ENCODE results near the gene KLF12.

DNA sequence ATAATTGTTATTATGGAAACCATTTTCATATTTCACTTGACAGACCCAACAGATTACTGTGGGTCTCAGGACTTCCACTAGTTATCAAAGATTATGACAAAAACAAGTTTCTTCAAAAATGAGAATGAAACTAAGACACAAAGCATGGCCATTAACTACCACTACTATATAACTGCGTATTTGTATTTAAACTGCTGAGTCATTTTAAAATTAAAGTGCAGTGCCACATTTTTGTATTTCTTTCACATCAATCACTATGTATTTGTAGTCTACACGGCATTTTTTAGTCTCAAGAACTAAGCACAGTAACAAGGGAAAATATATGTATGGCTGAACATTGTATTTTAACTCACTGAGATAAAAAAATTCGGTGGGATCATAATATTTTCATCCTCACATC is 10.1 kb upstream of the KLF12 start:
- no peak for TF ChIP-seq YY1 (IDR thresholded peaks at IDR 0.05; ENCODE audit: insufficient read depth, insufficient read length)
- no peak for TF ChIP-seq ZNF274 (IDR thresholded peaks at IDR 0.05; ENCODE audit: low read depth, low read length)
